Gastroesophageal sphincter (tissue), 4 donors: ENCODE data around the gene CYTH2. TPM values are rescaled to one million over a fixed set of nuclear protein-coding genes. Genes with fewer than 3 reads are reported as not detected.

Experiments
- ATAC-seq: fragments of 150-250 bp; one replicate; pipeline ENCODE4 v1.9.1; 2016; ENCODE audit warnings: mild to moderate bottlenecking, moderate library complexity
- H3K27ac ChIP-seq, 4 donors: fragments of 200-600 bp; sonication (generic) in 3 of 4; 1 replicate in 3 of 4; 2 replicates in 1 of 4; pipeline ENCODE4 v1.5.1; 2016 to 2019
- H3K27me3 ChIP-seq: fragments of 200-600 bp; sonication (generic); one replicate; pipeline ENCODE4 v1.5.1; 2019
- H3K36me3 ChIP-seq, 2 donors: fragments of 200-600 bp; sonication (generic); one replicate each; pipeline ENCODE4 v1.5.1; 2019; ENCODE audit warnings: control low read depth in 1 of 2
- H3K4me1 ChIP-seq, 3 donors: fragments of 200-600 bp; sonication (generic); 1 replicate in 2 of 3; 2 replicates in 1 of 3; pipeline ENCODE4 v1.5.1; 2016 to 2019; ENCODE audit warnings: control low read depth in 2 of 3
- H3K4me3 ChIP-seq, 2 donors: fragments of 200-600 bp; sonication (generic); one replicate each; pipeline ENCODE4 v1.5.1; 2019; ENCODE audit warnings: mild to moderate bottlenecking in 1 of 2, moderate library complexity in 1 of 2
- H3K9me3 ChIP-seq, 3 donors: fragments of 200-600 bp; sonication (generic); one replicate each; pipeline ENCODE4 v1.5.1; 2017 to 2019; ENCODE audit warnings: control low read depth in 2 of 3
- EP300 ChIP-seq: sonication (generic); formaldehyde crosslinking; IDR thresholded peaks from one replicate; pipeline ENCODE4 v1.6.1; 2017; ENCODE audit warnings: antibody characterized with exemption, mild to moderate bottlenecking
- POLR2A ChIP-seq, 2 donors: fragments of 450-650 bp; IDR thresholded peaks; one replicate each; pipeline ENCODE4 v1.6.1; 2017; ENCODE audit warnings: antibody characterized with exemption in 2 of 2, mild to moderate bottlenecking in 2 of 2, moderate library complexity in 1 of 2
- POLR2AphosphoS5 ChIP-seq: sonication (generic); formaldehyde crosslinking; IDR thresholded peaks from one replicate; pipeline ENCODE4 v1.6.1; 2017; ENCODE audit warnings: antibody characterized with exemption
- WGBS, 2 donors: methylation state at CpG; one replicate each; pipeline ENCODE4 v1.1.5; 2018; ENCODE audit warnings: low coverage in 1 of 2; 5-methylcytosine and 5-hydroxymethylcytosine counted together
- total RNA-seq, 4 donors: library from RNA; depleted of rRNA; stranded (reverse); fragments of >200 nt; gene quantifications; one replicate each; pipeline ENCODE4 v1.1.0, GENCODE V29; 2016
- TF ChIP-seq, protein P1 (sequence below), 4 experiments: fragments of 200-600 bp in 2 of 4; fragments of 450-650 bp in 2 of 4; sonication (generic) in 1 of 4; IDR thresholded peaks; one replicate each; pipeline ENCODE4 v1.5.1; 2017 to 2019; ENCODE audit warnings: antibody characterized with exemption in 4 of 4, mild to moderate bottlenecking in 2 of 4, moderate library complexity in 2 of 4

The CYTH2 gene
- total RNA-seq, 4 donors from 2014 or later, result 28.6 to 56.7 (median 47.0) TPM

DNA sequence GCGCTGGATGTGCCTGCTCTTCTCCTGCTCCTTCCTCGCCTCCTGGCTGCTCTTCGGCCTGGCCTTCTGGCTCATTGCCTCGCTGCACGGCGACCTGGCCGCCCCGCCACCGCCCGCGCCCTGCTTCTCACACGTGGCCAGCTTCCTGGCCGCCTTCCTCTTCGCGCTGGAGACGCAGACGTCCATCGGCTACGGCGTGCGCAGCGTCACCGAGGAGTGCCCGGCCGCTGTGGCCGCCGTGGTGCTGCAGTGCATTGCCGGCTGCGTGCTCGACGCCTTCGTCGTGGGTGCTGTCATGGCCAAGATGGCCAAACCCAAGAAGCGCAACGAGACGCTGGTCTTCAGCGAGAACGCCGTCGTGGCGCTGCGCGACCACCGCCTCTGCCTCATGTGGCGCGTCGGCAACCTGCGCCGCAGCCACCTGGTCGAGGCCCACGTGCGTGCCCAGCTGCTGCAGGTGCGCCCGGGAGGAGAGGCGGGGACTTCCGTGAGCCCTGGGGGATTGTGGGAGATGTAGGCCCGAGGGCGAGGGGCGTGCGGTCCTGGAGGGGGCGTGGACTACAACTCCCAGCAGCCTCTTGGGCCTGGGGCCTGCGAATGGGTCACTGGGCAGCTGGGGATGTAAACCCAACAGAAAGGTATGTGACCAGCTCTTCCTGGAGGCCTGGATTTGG is 7.0 kb upstream of the CYTH2 start:
- 65% methylated on average over 20 of the region's 62 CpGs; no CpG with 5 or more reads in 1 of the 2 donors for WGBS, 2 donors
- Histone ChIP-seq H3K9me3 (no peaks in the 10 kb centered on the region), H3K4me1 (no peaks in the 10 kb centered on the region), H3K27me3 (no peaks in the 10 kb centered on the region), H3K4me3 (no peak overlapping the region), H3K27ac (no peak overlapping the region), H3K36me3 (peaks cover 0 to 2% of the 10 kb centered on the region in 2 donors)
- no peak for ATAC-seq
- no peak for TF ChIP-seq EP300
- TF ChIP-seq POLR2A (IDR thresholded peaks at IDR 0.05), result no peak
- TF ChIP-seq POLR2AphosphoS5, result no peak
- TF ChIP-seq, protein P1, sequence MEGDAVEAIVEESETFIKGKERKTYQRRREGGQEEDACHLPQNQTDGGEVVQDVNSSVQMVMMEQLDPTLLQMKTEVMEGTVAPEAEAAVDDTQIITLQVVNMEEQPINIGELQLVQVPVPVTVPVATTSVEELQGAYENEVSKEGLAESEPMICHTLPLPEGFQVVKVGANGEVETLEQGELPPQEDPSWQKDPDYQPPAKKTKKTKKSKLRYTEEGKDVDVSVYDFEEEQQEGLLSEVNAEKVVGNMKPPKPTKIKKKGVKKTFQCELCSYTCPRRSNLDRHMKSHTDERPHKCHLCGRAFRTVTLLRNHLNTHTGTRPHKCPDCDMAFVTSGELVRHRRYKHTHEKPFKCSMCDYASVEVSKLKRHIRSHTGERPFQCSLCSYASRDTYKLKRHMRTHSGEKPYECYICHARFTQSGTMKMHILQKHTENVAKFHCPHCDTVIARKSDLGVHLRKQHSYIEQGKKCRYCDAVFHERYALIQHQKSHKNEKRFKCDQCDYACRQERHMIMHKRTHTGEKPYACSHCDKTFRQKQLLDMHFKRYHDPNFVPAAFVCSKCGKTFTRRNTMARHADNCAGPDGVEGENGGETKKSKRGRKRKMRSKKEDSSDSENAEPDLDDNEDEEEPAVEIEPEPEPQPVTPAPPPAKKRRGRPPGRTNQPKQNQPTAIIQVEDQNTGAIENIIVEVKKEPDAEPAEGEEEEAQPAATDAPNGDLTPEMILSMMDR (IDR thresholded peaks at IDR 0.05), result no peak

DNA sequence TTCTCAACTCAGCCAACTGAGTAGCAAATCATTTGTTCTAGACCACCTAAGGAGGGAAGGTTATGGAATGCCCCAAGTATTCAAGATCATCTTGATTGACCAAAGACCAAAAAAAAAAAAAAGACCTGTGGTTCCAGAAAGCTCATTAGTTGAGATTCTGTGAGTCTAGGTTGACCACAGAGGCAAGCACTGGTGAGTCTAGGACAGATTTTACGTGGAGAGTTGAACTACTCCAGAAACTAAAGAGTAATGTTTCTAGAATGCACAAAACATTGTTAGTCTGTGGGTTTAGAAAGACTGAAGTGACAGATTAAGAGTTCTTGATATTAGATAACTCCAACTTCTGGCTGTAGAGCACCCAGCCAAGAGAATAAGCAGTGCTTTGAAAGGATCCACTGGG is 4.0 kb upstream of the CYTH2 start:
- Histone ChIP-seq H3K9me3 (no peaks in the 10 kb centered on the region), H3K27ac (no peak overlapping the region), H3K27me3 (no peaks in the 10 kb centered on the region), H3K36me3 (peaks cover 0 to 1% of the 10 kb centered on the region in 2 donors), H3K4me1 (peaks cover 0 to 13% (median 6%) of the 10 kb centered on the region in 3 donors), H3K4me3 (no peak overlapping the region)
- WGBS, 2 donors, result 93 to 100% methylated on average over 1 of the region's 1 CpG
- TF ChIP-seq POLR2A (IDR thresholded peaks at IDR 0.05), result no peak
- no peak for TF ChIP-seq EP300
- TF ChIP-seq POLR2AphosphoS5, result no peak
- TF ChIP-seq, protein P1 (IDR thresholded peaks at IDR 0.05), result no peak
- no peak for ATAC-seq

DNA sequence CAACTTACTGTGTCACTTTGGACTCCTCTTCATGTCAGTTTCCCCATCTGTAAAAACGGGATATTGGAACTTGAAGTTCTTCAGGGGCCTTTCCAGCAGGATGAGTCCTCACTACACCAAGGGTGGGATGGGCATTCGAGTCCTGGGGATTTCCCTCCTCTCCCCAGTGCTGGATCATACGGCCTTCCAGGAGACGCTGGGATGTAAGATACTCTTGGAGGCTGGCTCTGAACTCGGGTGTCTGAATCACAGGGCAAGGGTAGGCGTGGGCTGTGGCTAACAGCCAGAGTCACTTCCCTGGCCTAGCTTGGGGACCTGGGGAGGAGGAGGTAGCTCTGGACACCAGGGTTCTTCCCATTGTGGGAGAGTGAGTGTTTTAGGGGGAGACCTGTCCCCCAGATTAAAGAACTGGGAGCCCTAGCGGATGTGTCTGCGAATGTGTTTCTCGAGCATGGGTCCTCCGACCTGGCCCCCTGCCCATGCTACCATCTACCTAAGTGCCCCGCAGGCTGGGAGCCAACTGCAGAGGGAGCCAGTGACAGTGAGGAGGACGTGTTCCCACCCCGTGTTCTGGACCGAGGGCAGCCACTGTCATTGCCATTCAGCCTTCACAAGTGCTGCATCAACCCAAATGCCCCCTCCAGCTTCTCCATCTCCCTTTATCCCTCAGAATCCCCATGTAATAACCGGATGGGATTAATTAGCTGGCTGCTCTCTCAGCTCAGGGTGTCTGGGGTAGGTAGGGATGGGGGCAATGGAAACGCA is 2.4 kb upstream of the CYTH2 start:
- TF ChIP-seq POLR2A (IDR thresholded peaks at IDR 0.05), result no peak
- TF ChIP-seq POLR2AphosphoS5, result no peak
- TF ChIP-seq, protein P1 (IDR thresholded peaks at IDR 0.05), result no peak
- no peak for TF ChIP-seq EP300
- no peaks in the 10 kb centered on the region for H3K27me3 ChIP-seq
- no CpG with 5 or more reads among the region's 16 CpGs for WGBS, 2 donors
- ATAC-seq, result no peak
- H3K4me3 ChIP-seq, result no peak overlapping the region
- peaks cover 0 to 28% (median 11%) of the 10 kb centered on the region in 3 donors for H3K4me1 ChIP-seq
- no peak overlapping the region for H3K27ac ChIP-seq
- no peaks in the 10 kb centered on the region for H3K9me3 ChIP-seq
- peaks cover 0 to 17% of the 10 kb centered on the region in 2 donors for H3K36me3 ChIP-seq

DNA sequence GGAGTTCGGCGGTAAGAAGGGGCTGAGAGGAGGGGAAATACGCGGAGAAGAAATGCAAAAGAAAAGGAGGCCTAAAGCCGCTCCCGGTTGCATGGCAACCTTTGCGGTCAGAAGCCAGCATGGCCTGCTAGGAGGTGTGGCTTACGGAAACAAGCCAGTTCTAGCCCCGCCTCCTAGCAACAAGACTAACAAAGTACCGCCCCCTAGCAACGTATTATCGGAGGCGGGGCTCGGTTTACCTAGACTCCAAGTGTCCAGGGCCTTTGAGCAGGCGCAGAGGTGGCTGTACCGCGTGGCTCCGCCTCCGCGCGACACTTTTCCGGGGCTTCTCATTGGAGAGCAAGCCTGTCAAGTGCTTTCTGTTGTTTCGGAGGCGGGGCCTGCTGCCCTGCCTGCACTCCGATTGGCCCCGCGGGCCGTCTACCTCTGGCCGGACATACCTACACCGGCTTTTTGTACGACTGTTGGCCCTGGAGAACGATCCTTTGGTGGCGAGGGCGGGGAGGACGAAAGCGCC is 339 bp upstream of the CYTH2 start:
- peaks cover 0 to 37% of the 10 kb centered on the region in 2 donors for H3K36me3 ChIP-seq
- H3K4me1 ChIP-seq, result peaks cover 0 to 37% (median 11%) of the 10 kb centered on the region in 3 donors
- no peaks in the 10 kb centered on the region for H3K27me3 ChIP-seq
- peak; percentile 97 for ATAC-seq
- H3K9me3 ChIP-seq, result no peaks in the 10 kb centered on the region
- TF ChIP-seq EP300 (no peak), POLR2AphosphoS5 (no peak), POLR2A (IDR thresholded peaks at IDR 0.05) (no peak)
- TF ChIP-seq, protein P1 (IDR thresholded peaks at IDR 0.05), result no peak
- H3K27ac ChIP-seq, result peak overlapping the region; percentile 91 to 99 (median 96)
- H3K4me3 ChIP-seq, result peak overlapping the region; percentile 93 to 98
- WGBS, 2 donors, result 0% methylated on average over 8 of the region's 36 CpGs
